Glutamatergic neuron (in vitro differentiated cells): ENCODE data around the gene MRFAP1. TPM values are rescaled to one million over a fixed set of nuclear protein-coding genes. Genes with fewer than 3 reads are reported as not detected.

Experiments used
- DNase-seq: peaks from one replicate; pipeline ENCODE4 v3.0.0; 2022
- H3K27ac Mint-ChIP-seq: one replicate; pipeline ENCODE4 v1.8.0; 2020; ENCODE audit warnings: mild to moderate bottlenecking, mixed read lengths, inconsistent platforms; ENCODE audit not compliant: unreplicated experiment
- H3K27me3 Mint-ChIP-seq: one replicate; pipeline ENCODE4 v1.8.0; 2020; ENCODE audit warnings: mild to moderate bottlenecking, moderate library complexity, mixed read lengths, inconsistent platforms; ENCODE audit not compliant: unreplicated experiment
- H3K36me3 Mint-ChIP-seq: one replicate; pipeline ENCODE4 v1.8.0; 2020; ENCODE audit warnings: mild to moderate bottlenecking, mixed read lengths, inconsistent platforms; ENCODE audit not compliant: unreplicated experiment
- H3K4me1 Mint-ChIP-seq: one replicate; pipeline ENCODE4 v1.8.0; 2020; ENCODE audit warnings: mild to moderate bottlenecking, low read depth, mixed read lengths, inconsistent platforms; ENCODE audit not compliant: unreplicated experiment
- H3K4me3 Mint-ChIP-seq: one replicate; pipeline ENCODE4 v1.8.0; 2020; ENCODE audit warnings: mild to moderate bottlenecking, mixed read lengths, inconsistent platforms; ENCODE audit not compliant: unreplicated experiment
- H3K9me3 Mint-ChIP-seq: one replicate; pipeline ENCODE4 v1.8.0; 2020; ENCODE audit warnings: mild to moderate bottlenecking, moderate library complexity, mixed read lengths, inconsistent platforms; ENCODE audit not compliant: unreplicated experiment
- total RNA-seq: library from RNA; stranded (reverse); fragmentation: NEBNext Ultra II Directional; extraction: Animal tissue kit (Norgen Biotek cat#: 25700); gene quantifications from one replicate; pipeline ENCODE4 v1.2.1, GENCODE V29; 2021; ENCODE audit not compliant: unreplicated experiment
- TF ChIP-seq, protein P1 (sequence below): fragments of 200-600 bp; sonication (generic); IDR thresholded peaks from one replicate; pipeline ENCODE4 v1.5.0; 2021; ENCODE audit not compliant: partially characterized antibody, unreplicated experiment

Gene MRFAP1
- total RNA-seq, 1 donor from 2014 or later = 226 TPM

DNA sequence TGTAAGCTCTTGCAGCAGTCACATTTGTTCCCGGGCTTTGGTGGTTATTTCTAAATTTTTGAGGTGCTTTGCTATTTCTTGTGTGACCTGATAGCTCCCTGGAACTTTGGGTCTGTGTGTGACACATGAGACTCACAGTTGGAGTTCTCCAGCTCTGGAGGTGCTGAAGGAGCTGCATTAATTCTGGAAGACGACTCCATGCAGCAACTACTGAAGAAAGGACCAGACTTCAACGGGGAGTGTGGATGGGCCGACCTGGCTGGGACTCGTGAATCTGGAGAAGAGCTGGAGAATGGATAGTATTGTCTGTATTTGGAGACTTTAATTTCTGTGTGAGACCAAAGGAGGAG is 1.5 kb downstream of the MRFAP1 start:
- peaks cover 7% of the 10 kb centered on the region for H3K27me3 Mint-ChIP-seq
- H3K4me1 Mint-ChIP-seq = peaks cover 21% of the 10 kb centered on the region
- peak overlapping the region; percentile 99 for H3K27ac Mint-ChIP-seq
- TF ChIP-seq, protein P1, sequence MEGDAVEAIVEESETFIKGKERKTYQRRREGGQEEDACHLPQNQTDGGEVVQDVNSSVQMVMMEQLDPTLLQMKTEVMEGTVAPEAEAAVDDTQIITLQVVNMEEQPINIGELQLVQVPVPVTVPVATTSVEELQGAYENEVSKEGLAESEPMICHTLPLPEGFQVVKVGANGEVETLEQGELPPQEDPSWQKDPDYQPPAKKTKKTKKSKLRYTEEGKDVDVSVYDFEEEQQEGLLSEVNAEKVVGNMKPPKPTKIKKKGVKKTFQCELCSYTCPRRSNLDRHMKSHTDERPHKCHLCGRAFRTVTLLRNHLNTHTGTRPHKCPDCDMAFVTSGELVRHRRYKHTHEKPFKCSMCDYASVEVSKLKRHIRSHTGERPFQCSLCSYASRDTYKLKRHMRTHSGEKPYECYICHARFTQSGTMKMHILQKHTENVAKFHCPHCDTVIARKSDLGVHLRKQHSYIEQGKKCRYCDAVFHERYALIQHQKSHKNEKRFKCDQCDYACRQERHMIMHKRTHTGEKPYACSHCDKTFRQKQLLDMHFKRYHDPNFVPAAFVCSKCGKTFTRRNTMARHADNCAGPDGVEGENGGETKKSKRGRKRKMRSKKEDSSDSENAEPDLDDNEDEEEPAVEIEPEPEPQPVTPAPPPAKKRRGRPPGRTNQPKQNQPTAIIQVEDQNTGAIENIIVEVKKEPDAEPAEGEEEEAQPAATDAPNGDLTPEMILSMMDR = no peak
- DNase-seq = no peak
- H3K9me3 Mint-ChIP-seq = peaks cover 4% of the 10 kb centered on the region
- H3K36me3 Mint-ChIP-seq = no peaks in the 10 kb centered on the region
- H3K4me3 Mint-ChIP-seq = peak overlapping the region; percentile 99

GRCh38 chr4:6643141-6643847 is 2.8 kb downstream of the MRFAP1 start:
- Mint-ChIP-seq H3K27me3 (peaks cover 7% of the 10 kb centered on the region), H3K36me3 (no peaks in the 10 kb centered on the region), H3K9me3 (peaks cover 4% of the 10 kb centered on the region), H3K4me1 (peaks cover 21% of the 10 kb centered on the region), H3K27ac (no peak overlapping the region), H3K4me3 (peak overlapping the region; percentile 50)
- no peak for DNase-seq
- TF ChIP-seq, protein P1 = no peak

DNA sequence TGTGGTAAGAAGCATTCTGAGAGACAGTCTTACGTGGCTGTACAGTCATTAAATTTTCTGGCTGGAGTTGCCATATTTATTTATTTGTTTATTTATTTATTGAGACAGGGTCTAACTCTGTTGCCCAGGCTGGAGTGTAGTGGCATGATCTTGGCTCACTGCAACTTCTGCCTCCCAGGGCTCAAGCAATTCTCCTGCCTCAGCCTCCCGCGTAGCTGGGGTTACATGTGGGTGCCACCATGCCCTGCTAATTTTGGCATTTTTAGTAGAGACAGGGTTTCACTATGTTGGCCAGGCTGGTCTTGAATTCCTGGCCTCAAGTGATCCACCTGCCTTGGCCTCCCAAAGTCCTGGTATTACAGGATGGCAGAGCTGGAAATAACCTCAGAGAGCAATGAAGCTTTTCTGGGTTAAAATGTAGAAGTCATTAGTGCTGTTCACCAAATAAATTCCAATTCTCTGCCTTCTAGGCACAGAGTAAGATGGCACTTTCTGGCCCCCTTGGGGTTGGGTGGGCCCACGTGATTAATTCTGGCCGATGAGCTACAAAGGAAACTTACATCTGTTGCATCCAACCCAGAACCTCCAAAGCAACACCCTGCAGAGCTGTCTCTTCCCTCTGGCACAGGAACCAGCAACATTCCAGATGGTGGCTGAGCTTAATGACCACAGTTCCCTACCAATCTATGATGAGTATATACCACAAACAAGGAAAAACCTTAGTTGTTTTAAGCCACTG is 4.5 kb downstream of the MRFAP1 start:
- no peak for DNase-seq
- Mint-ChIP-seq H3K4me3 (no peak overlapping the region), H3K9me3 (peaks cover 4% of the 10 kb centered on the region), H3K27ac (peak overlapping the region; percentile 29), H3K27me3 (peaks cover 7% of the 10 kb centered on the region), H3K4me1 (peaks cover 21% of the 10 kb centered on the region), H3K36me3 (no peaks in the 10 kb centered on the region)
- TF ChIP-seq, protein P1 = no peak

GRCh38 chr4:6647169-6647568 is 6.7 kb downstream of the MRFAP1 start:
- Mint-ChIP-seq H3K4me3 (no peak overlapping the region), H3K27ac (peak overlapping the region; percentile 33), H3K27me3 (no peaks in the 10 kb centered on the region), H3K4me1 (peaks cover 14% of the 10 kb centered on the region), H3K36me3 (no peaks in the 10 kb centered on the region), H3K9me3 (no peaks in the 10 kb centered on the region)
- no peak for DNase-seq
- TF ChIP-seq, protein P1 = no peak
